DND-41 (cell line): ENCODE results near the gene HOXD12.

ENCODE experiments used
- EZH2 ChIP-seq: IDR thresholded peaks from 3 replicates; pipeline ENCODE4 v1.6.1; 2012; ENCODE audit warnings: borderline replicate concordance, low read depth, mild to moderate bottlenecking, moderate library complexity, low read length, inconsistent platforms; ENCODE audit not compliant: severe bottlenecking
- TF ChIP-seq, protein P1 (sequence below): IDR thresholded peaks from 2 replicates; pipeline ENCODE4 v1.5.1; 2012; ENCODE audit warnings: borderline replicate concordance, low read length, moderate library complexity, mild to moderate bottlenecking; ENCODE audit not compliant: poor library complexity, severe bottlenecking; ENCODE audit errors: extremely low read depth

DNA sequence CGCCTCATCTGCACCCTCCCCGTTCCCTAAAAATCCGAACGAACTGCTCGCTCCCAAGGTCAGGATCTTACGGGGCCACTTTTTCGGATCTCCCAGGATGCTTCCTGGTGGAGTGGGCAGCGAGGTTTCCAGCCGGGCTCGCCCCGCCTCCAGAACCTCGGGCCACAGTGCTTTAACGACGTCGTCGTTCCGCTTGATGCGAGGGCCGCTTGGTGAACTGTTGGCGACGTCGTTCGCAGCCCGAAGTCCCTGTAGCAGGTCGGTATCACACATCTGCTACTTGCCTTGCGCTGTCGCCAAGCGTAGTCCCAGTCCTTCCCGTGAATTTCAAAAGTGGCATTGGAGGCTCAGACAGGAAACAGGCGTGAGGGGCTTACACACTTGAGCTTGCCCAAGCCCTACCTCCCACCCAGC, 31.2 kb upstream of the HOXD12 start:
- TF ChIP-seq, protein P1, sequence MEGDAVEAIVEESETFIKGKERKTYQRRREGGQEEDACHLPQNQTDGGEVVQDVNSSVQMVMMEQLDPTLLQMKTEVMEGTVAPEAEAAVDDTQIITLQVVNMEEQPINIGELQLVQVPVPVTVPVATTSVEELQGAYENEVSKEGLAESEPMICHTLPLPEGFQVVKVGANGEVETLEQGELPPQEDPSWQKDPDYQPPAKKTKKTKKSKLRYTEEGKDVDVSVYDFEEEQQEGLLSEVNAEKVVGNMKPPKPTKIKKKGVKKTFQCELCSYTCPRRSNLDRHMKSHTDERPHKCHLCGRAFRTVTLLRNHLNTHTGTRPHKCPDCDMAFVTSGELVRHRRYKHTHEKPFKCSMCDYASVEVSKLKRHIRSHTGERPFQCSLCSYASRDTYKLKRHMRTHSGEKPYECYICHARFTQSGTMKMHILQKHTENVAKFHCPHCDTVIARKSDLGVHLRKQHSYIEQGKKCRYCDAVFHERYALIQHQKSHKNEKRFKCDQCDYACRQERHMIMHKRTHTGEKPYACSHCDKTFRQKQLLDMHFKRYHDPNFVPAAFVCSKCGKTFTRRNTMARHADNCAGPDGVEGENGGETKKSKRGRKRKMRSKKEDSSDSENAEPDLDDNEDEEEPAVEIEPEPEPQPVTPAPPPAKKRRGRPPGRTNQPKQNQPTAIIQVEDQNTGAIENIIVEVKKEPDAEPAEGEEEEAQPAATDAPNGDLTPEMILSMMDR: no peak
- TF ChIP-seq EZH2: no peak
